GM23248 (cell line): ENCODE measurements around the gene GTPBP1.

ENCODE experiments used
- EZH2 ChIP-seq: fragments of 200-600 bp; sonication (generic); IDR thresholded peaks from 2 replicates; pipeline ENCODE4 v1.6.1; 2018; ENCODE audit warnings: antibody characterized with exemption, mild to moderate bottlenecking; ENCODE audit not compliant: insufficient read depth, poor library complexity, severe bottlenecking
- EZH2phosphoT487 ChIP-seq: fragments of 200-600 bp; sonication (generic); IDR thresholded peaks from 2 replicates; pipeline ENCODE4 v1.6.1; 2018; ENCODE audit warnings: antibody characterized with exemption, moderate library complexity, mild to moderate bottlenecking, low read depth; ENCODE audit not compliant: insufficient read depth

DNA sequence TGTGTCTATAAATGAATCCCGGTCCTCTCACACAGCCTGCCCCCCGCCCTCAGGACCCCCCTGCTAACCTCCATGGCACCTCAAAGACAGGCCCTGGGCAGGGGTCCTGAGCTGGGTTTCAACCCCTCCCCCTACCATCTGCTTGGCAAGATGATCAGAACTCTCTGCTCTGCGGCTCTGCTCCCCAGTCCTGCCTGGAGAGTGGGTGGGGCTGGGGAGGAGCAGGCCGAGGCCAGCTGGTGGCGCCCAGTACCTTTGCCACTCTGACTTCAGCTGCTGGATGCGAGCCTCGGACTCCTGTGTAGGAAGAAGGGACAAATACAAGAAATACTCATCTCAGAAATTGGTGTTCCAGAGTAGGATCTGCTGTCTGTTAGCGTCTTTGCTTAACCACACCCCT lies 35.0 kb downstream of the GTPBP1 start:
- TF ChIP-seq EZH2 (no peak), EZH2phosphoT487 (no peak)
